NCI-H2196 treated with DMSO at 0.1 percent for 48 hours (cell line): ENCODE results near the gene SFTPA2.
"Not testable (repeated sequence)": the region's sequence is repeated elsewhere in the genome, so short reads cannot be mapped to it uniquely, and the experiment has no call there.

ENCODE experiments used
- DNase-seq: peaks from one replicate; lab custom pipeline; 2025; ENCODE audit not compliant: unreplicated experiment; lab: John Stamatoyannopoulos, UW

SFTPA2 gene

GRCh38 chr10:79561257-79561656 is 1.1 kb upstream of the SFTPA2 start:
- DNase-seq: no peak

GRCh38 chr10:79559726-79560125 is 481 bp downstream of the SFTPA2 start:
- DNase-seq: no peak

- not testable (repeated sequence) for DNase-seq
Observed at GRCh38 chr10:79556961-79557360, 3.2 kb downstream of the SFTPA2 start.

GRCh38 chr10:79555354-79556309 is 4.6 kb downstream of the SFTPA2 start:
- DNase-seq: no peak

GRCh38 chr10:79552143-79552542 is 8.1 kb downstream of the SFTPA2 start:
- DNase-seq: no peak

- no peak for DNase-seq
Observed at GRCh38 chr10:79547973-79548372, 12.2 kb downstream of the SFTPA2 start.

GRCh38 chr10:79547128-79547527 is 13.1 kb downstream of the SFTPA2 start:
- not testable (repeated sequence) for DNase-seq

GRCh38 chr10:79544926-79545659 is 15.1 kb downstream of the SFTPA2 start:
- DNase-seq: not testable (repeated sequence)

GRCh38 chr10:79544408-79544807 is 15.8 kb downstream of the SFTPA2 start:
- DNase-seq: not testable (repeated sequence)

GRCh38 chr10:79542626-79543025 is 17.6 kb downstream of the SFTPA2 start:
- no peak for DNase-seq

- not testable (repeated sequence) for DNase-seq
Observed at GRCh38 chr10:79540930-79541329, 19.3 kb downstream of the SFTPA2 start.

- DNase-seq: not testable (repeated sequence)
Observed at GRCh38 chr10:79538311-79538710, 21.9 kb downstream of the SFTPA2 start.

- DNase-seq: not testable (repeated sequence)
Observed at GRCh38 chr10:79533903-79534175, 26.4 kb downstream of the SFTPA2 start.

- not testable (repeated sequence) for DNase-seq
Observed at GRCh38 chr10:79533142-79533902, 26.9 kb downstream of the SFTPA2 start.

- DNase-seq: not testable (repeated sequence)
Observed at GRCh38 chr10:79528261-79528660, 31.9 kb downstream of the SFTPA2 start.

- DNase-seq: not testable (repeated sequence)
Observed at GRCh38 chr10:79525049-79525710, 35.0 kb downstream of the SFTPA2 start.

GRCh38 chr10:79523157-79523853 is 36.9 kb downstream of the SFTPA2 start:
- DNase-seq: not testable (repeated sequence)

GRCh38 chr10:79522464-79522863 is 37.7 kb downstream of the SFTPA2 start:
- DNase-seq: not testable (repeated sequence)

GRCh38 chr10:79521751-79522150 is 38.5 kb downstream of the SFTPA2 start:
- not testable (repeated sequence) for DNase-seq

- DNase-seq: not testable (repeated sequence)
Observed at GRCh38 chr10:79517567-79517966, 42.6 kb downstream of the SFTPA2 start.
